Measurements from ENCODE around the gene BCL11B.

DNA sequence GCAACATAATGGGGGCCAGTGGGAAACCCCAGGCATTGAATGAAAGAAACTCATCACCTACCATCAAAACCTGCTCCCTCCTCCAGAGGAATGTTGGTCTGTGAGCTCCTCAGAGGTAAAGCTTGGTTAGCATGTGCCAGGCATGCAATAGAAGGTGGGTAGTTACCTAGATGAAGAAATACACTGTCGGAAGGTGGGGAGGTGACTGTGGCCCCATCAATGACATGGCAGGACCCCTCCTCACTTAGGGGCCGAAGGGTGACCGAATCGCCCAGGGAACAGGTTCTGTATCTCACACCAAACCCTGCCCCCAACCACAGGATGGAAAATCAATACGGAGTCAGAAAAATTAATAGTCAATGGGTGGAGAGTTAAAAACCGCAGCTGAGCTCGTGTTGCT is 135.6 kb downstream of the BCL11B start:
- TF ChIP-seq RAD21 (IDR thresholded peaks at IDR 0.05) (no peak), YY1 (IDR thresholded peaks at IDR 0.05) (no peak)
- TF ChIP-seq, protein P1, sequence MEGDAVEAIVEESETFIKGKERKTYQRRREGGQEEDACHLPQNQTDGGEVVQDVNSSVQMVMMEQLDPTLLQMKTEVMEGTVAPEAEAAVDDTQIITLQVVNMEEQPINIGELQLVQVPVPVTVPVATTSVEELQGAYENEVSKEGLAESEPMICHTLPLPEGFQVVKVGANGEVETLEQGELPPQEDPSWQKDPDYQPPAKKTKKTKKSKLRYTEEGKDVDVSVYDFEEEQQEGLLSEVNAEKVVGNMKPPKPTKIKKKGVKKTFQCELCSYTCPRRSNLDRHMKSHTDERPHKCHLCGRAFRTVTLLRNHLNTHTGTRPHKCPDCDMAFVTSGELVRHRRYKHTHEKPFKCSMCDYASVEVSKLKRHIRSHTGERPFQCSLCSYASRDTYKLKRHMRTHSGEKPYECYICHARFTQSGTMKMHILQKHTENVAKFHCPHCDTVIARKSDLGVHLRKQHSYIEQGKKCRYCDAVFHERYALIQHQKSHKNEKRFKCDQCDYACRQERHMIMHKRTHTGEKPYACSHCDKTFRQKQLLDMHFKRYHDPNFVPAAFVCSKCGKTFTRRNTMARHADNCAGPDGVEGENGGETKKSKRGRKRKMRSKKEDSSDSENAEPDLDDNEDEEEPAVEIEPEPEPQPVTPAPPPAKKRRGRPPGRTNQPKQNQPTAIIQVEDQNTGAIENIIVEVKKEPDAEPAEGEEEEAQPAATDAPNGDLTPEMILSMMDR (IDR thresholded peaks at IDR 0.05; ENCODE audit: low read depth, low read length, missing input control): no peak
- TF ChIP-seq, protein P2, sequence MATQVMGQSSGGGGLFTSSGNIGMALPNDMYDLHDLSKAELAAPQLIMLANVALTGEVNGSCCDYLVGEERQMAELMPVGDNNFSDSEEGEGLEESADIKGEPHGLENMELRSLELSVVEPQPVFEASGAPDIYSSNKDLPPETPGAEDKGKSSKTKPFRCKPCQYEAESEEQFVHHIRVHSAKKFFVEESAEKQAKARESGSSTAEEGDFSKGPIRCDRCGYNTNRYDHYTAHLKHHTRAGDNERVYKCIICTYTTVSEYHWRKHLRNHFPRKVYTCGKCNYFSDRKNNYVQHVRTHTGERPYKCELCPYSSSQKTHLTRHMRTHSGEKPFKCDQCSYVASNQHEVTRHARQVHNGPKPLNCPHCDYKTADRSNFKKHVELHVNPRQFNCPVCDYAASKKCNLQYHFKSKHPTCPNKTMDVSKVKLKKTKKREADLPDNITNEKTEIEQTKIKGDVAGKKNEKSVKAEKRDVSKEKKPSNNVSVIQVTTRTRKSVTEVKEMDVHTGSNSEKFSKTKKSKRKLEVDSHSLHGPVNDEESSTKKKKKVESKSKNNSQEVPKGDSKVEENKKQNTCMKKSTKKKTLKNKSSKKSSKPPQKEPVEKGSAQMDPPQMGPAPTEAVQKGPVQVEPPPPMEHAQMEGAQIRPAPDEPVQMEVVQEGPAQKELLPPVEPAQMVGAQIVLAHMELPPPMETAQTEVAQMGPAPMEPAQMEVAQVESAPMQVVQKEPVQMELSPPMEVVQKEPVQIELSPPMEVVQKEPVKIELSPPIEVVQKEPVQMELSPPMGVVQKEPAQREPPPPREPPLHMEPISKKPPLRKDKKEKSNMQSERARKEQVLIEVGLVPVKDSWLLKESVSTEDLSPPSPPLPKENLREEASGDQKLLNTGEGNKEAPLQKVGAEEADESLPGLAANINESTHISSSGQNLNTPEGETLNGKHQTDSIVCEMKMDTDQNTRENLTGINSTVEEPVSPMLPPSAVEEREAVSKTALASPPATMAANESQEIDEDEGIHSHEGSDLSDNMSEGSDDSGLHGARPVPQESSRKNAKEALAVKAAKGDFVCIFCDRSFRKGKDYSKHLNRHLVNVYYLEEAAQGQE (IDR thresholded peaks at IDR 0.05): no peak

Data from liver (tissue), 3 donors.